ENCODE measurements around the gene LIMA1.

- TF ChIP-seq EZH2 (IDR thresholded peaks at IDR 0.05), result no peak
- TF ChIP-seq POLR2AphosphoS5 (IDR thresholded peaks at IDR 0.05; ENCODE audit: borderline replicate concordance, low read depth, low read length), result no peak
Observed at GRCh38 chr12:50147281-50147680, 136.0 kb downstream of the LIMA1 start.

Measured in SK-N-MC (cell line).